Sigmoid colon (tissue), 4 donors: ENCODE measurements around the gene SEMA3F.

Experiments used
- EP300 ChIP-seq, 4 donors: sonication (generic); formaldehyde crosslinking; IDR thresholded peaks; one replicate each; pipeline ENCODE4 v1.6.1; 2017; ENCODE audit warnings: antibody characterized with exemption in 4 of 4
- POLR2A ChIP-seq, 2 donors: fragments of 450-650 bp; IDR thresholded peaks; one replicate each; pipeline ENCODE4 v1.6.1; 2016; ENCODE audit warnings: antibody characterized with exemption in 2 of 2, mild to moderate bottlenecking in 2 of 2, moderate library complexity in 2 of 2
- POLR2AphosphoS5 ChIP-seq, 4 donors: sonication (generic); formaldehyde crosslinking; IDR thresholded peaks; one replicate each; pipeline ENCODE4 v1.6.1; 2017; ENCODE audit warnings: antibody characterized with exemption in 4 of 4
- TF ChIP-seq, protein P1 (sequence below), 4 experiments: fragments of 450-650 bp in 3 of 4; fragments of 200-600 bp in 1 of 4; IDR thresholded peaks; one replicate each; pipeline ENCODE4 v1.5.1; 2016 to 2019; ENCODE audit warnings: antibody characterized with exemption in 4 of 4, mild to moderate bottlenecking in 3 of 4, moderate library complexity in 2 of 4

DNA sequence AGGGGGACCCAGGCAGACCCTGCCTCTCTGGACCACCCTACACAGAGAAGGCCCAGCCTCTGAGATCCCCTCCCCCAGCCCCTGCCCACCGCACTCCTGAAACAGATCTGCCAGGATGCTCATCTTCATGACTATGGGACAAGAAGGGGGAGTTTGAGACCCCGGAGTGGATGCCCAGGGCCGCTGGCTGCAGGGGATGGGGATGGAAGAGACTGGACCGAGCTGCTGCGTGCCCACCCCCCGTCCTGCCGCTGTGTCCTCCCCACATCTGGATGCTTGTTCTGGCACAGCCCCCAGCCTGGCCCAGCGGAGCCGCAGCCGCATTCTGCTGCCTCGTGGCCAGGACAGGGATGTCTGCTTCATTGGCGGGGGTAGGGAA lies 30.3 kb upstream of the SEMA3F start:
- TF ChIP-seq POLR2A (IDR thresholded peaks at IDR 0.05) (no peak), POLR2AphosphoS5 (IDR thresholded peaks at IDR 0.05) (no peak), EP300 (IDR thresholded peaks at IDR 0.05) (no peak)
- TF ChIP-seq, protein P1, sequence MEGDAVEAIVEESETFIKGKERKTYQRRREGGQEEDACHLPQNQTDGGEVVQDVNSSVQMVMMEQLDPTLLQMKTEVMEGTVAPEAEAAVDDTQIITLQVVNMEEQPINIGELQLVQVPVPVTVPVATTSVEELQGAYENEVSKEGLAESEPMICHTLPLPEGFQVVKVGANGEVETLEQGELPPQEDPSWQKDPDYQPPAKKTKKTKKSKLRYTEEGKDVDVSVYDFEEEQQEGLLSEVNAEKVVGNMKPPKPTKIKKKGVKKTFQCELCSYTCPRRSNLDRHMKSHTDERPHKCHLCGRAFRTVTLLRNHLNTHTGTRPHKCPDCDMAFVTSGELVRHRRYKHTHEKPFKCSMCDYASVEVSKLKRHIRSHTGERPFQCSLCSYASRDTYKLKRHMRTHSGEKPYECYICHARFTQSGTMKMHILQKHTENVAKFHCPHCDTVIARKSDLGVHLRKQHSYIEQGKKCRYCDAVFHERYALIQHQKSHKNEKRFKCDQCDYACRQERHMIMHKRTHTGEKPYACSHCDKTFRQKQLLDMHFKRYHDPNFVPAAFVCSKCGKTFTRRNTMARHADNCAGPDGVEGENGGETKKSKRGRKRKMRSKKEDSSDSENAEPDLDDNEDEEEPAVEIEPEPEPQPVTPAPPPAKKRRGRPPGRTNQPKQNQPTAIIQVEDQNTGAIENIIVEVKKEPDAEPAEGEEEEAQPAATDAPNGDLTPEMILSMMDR (IDR thresholded peaks at IDR 0.05), result no peak
